ENCODE data around the gene FARS2.

DNA sequence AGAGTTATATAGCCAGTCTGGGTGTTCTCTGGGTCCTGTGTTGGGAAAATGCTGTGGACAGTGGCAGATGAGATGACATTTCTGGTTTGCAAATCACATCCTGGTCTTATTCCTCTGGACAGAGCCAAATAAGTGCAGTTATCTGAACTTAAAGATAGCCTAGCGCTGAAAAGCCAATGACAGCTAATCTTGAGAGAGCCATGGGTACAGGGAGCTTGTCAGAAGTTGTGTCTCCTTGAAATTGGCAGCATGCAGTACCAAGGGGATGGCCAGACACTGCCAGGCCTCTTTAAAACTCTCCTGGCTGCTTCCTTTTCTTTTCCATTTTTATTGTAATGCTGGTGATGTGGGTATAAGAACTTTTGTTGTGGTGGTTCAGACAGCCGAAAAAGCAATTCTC lies 362.5 kb downstream of the FARS2 start:
- TF ChIP-seq, protein P1, sequence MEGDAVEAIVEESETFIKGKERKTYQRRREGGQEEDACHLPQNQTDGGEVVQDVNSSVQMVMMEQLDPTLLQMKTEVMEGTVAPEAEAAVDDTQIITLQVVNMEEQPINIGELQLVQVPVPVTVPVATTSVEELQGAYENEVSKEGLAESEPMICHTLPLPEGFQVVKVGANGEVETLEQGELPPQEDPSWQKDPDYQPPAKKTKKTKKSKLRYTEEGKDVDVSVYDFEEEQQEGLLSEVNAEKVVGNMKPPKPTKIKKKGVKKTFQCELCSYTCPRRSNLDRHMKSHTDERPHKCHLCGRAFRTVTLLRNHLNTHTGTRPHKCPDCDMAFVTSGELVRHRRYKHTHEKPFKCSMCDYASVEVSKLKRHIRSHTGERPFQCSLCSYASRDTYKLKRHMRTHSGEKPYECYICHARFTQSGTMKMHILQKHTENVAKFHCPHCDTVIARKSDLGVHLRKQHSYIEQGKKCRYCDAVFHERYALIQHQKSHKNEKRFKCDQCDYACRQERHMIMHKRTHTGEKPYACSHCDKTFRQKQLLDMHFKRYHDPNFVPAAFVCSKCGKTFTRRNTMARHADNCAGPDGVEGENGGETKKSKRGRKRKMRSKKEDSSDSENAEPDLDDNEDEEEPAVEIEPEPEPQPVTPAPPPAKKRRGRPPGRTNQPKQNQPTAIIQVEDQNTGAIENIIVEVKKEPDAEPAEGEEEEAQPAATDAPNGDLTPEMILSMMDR (IDR thresholded peaks at IDR 0.05; ENCODE audit: poor library complexity, severe bottlenecking): no peak
- TF ChIP-seq EZH2 (IDR thresholded peaks at IDR 0.05; ENCODE audit: borderline replicate concordance, insufficient read depth, low read length, poor library complexity, severe bottlenecking) (no peak), EP300 (conservative IDR thresholded peaks at IDR 0.05; ENCODE audit: poor library complexity, severe bottlenecking) (no peak), POLR2AphosphoS5 (IDR thresholded peaks at IDR 0.05) (no peak), TAF1 (IDR thresholded peaks at IDR 0.05; ENCODE audit: low read depth) (no peak), MXI1 (conservative IDR thresholded peaks at IDR 0.05; ENCODE audit: poor library complexity, severe bottlenecking) (no peak), SMC3 (conservative IDR thresholded peaks at IDR 0.05; ENCODE audit: poor library complexity) (no peak), RAD21 (conservative IDR thresholded peaks at IDR 0.05) (no peak)
- TF ChIP-seq, protein P2, sequence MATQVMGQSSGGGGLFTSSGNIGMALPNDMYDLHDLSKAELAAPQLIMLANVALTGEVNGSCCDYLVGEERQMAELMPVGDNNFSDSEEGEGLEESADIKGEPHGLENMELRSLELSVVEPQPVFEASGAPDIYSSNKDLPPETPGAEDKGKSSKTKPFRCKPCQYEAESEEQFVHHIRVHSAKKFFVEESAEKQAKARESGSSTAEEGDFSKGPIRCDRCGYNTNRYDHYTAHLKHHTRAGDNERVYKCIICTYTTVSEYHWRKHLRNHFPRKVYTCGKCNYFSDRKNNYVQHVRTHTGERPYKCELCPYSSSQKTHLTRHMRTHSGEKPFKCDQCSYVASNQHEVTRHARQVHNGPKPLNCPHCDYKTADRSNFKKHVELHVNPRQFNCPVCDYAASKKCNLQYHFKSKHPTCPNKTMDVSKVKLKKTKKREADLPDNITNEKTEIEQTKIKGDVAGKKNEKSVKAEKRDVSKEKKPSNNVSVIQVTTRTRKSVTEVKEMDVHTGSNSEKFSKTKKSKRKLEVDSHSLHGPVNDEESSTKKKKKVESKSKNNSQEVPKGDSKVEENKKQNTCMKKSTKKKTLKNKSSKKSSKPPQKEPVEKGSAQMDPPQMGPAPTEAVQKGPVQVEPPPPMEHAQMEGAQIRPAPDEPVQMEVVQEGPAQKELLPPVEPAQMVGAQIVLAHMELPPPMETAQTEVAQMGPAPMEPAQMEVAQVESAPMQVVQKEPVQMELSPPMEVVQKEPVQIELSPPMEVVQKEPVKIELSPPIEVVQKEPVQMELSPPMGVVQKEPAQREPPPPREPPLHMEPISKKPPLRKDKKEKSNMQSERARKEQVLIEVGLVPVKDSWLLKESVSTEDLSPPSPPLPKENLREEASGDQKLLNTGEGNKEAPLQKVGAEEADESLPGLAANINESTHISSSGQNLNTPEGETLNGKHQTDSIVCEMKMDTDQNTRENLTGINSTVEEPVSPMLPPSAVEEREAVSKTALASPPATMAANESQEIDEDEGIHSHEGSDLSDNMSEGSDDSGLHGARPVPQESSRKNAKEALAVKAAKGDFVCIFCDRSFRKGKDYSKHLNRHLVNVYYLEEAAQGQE (IDR thresholded peaks at IDR 0.05; ENCODE audit: borderline replicate concordance): no peak
